Tibial nerve (tissue), 3 donors: ENCODE results near the gene KCNJ6.

Experiments used
- POLR2A ChIP-seq, 2 donors: fragments of 450-650 bp; IDR thresholded peaks; one replicate each; pipeline ENCODE4 v1.6.1; 2017; ENCODE audit warnings: antibody characterized with exemption in 2 of 2, mild to moderate bottlenecking in 2 of 2, moderate library complexity in 2 of 2
- TF ChIP-seq, protein P1 (sequence below), 5 experiments: fragments of 200-600 bp in 3 of 5; fragments of 450-650 bp in 2 of 5; sonication (generic) in 3 of 5; IDR thresholded peaks; one replicate each; pipeline ENCODE4 v1.5.1; 2016 to 2019; ENCODE audit warnings: antibody characterized with exemption in 5 of 5, mild to moderate bottlenecking in 3 of 5, moderate library complexity in 2 of 5

DNA sequence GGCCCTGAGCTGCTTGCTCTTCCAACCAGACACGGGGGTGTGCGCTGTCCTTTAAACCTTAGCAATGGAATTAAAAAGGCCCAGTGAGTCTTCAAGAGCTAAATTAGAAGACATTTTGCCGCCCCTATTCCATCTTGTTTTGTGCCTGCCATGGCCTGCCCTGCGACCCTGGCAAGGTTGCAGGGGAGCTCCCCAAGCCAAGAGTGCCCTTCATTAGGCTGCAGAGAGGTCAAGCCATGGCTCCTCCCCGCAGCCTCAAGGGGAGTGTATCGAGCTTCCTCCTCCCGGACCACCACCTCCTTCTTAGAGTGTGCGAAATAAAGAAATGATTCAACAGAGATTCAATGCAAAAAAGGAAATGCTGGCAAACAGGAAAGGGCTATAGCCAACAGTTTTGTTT is 293.5 kb downstream of the KCNJ6 start:
- TF ChIP-seq, protein P1, sequence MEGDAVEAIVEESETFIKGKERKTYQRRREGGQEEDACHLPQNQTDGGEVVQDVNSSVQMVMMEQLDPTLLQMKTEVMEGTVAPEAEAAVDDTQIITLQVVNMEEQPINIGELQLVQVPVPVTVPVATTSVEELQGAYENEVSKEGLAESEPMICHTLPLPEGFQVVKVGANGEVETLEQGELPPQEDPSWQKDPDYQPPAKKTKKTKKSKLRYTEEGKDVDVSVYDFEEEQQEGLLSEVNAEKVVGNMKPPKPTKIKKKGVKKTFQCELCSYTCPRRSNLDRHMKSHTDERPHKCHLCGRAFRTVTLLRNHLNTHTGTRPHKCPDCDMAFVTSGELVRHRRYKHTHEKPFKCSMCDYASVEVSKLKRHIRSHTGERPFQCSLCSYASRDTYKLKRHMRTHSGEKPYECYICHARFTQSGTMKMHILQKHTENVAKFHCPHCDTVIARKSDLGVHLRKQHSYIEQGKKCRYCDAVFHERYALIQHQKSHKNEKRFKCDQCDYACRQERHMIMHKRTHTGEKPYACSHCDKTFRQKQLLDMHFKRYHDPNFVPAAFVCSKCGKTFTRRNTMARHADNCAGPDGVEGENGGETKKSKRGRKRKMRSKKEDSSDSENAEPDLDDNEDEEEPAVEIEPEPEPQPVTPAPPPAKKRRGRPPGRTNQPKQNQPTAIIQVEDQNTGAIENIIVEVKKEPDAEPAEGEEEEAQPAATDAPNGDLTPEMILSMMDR (IDR thresholded peaks at IDR 0.05) = no peak
- TF ChIP-seq POLR2A (IDR thresholded peaks at IDR 0.05) = no peak
